ENCODE measurements around the gene NR2F2.
"Not testable (repeated sequence)": the region's sequence is repeated elsewhere in the genome, so short reads cannot be mapped to it uniquely, and the experiment has no call there.

Gene NR2F2

GRCh38 chr15:96367311-96368200 lies 37.1 kb downstream of the NR2F2 start:
- no peak for DNase-seq (ENCODE audit: low read depth)

- DNase-seq (ENCODE audit: low read depth): no peak
Measured at GRCh38 chr15:96369351-96369750, 38.9 kb downstream of the NR2F2 start.

GRCh38 chr15:96369825-96370621 lies 39.5 kb downstream of the NR2F2 start:
- DNase-seq (ENCODE audit: low read depth): no peak

GRCh38 chr15:96372554-96372953 lies 42.1 kb downstream of the NR2F2 start:
- no peak for DNase-seq (ENCODE audit: low read depth)

- no peak for DNase-seq (ENCODE audit: low read depth)
Measured at GRCh38 chr15:96374499-96374898, 44.0 kb downstream of the NR2F2 start.

- not testable (repeated sequence) for DNase-seq (ENCODE audit: low read depth)
Measured at GRCh38 chr15:96379592-96379991, 49.1 kb downstream of the NR2F2 start.

GRCh38 chr15:96381463-96381862 lies 51.0 kb downstream of the NR2F2 start:
- DNase-seq (ENCODE audit: low read depth): no peak

- DNase-seq (ENCODE audit: low read depth): no peak
Measured at GRCh38 chr15:96385195-96385594, 54.7 kb downstream of the NR2F2 start.

GRCh38 chr15:96388673-96389072 lies 58.2 kb downstream of the NR2F2 start:
- no peak for DNase-seq (ENCODE audit: low read depth)
